Fibroblast of pulmonary artery (primary cell): Measurements from ENCODE around the gene INHA.

Experiments used
- DNase-seq: peaks from one replicate; pipeline ENCODE4 v3.0.0-alpha.2; 2010; ENCODE audit warnings: low read depth
- H3K4me3 ChIP-seq: replicated peaks from 2 replicates; pipeline ENCODE4 v1.5.1; 2011; ENCODE audit warnings: low read depth, mild to moderate bottlenecking, control low read depth, low read length, moderate library complexity
- TF ChIP-seq, protein P1 (sequence below): IDR thresholded peaks from 2 replicates; pipeline ENCODE4 v1.5.1; 2011; ENCODE audit warnings: mild to moderate bottlenecking, control low read depth, low read length, inconsistent platforms; ENCODE audit errors: missing control alignments

Gene INHA

DNA sequence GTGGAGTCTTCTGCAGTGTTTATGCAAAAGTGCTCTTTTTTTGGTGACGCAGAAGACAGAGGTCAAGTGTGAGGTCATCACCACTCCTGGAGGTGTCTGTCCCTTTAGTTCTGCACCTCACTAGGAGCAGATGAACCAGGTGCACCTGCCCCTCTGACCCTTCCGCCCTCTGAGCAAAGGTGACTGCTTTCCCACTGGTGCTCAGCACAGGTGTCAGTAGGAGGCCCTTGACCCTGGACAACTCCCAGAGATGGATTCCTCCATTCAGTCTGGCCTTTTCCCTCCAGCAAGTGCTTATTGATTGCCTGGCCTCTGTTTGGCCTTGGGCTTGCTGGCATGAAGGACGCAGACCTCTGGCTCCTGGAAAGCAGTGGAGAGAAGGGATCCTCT lies 46.6 kb downstream of the INHA start:
- TF ChIP-seq, protein P1, sequence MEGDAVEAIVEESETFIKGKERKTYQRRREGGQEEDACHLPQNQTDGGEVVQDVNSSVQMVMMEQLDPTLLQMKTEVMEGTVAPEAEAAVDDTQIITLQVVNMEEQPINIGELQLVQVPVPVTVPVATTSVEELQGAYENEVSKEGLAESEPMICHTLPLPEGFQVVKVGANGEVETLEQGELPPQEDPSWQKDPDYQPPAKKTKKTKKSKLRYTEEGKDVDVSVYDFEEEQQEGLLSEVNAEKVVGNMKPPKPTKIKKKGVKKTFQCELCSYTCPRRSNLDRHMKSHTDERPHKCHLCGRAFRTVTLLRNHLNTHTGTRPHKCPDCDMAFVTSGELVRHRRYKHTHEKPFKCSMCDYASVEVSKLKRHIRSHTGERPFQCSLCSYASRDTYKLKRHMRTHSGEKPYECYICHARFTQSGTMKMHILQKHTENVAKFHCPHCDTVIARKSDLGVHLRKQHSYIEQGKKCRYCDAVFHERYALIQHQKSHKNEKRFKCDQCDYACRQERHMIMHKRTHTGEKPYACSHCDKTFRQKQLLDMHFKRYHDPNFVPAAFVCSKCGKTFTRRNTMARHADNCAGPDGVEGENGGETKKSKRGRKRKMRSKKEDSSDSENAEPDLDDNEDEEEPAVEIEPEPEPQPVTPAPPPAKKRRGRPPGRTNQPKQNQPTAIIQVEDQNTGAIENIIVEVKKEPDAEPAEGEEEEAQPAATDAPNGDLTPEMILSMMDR, result no peak
- no peak for DNase-seq
- H3K4me3 ChIP-seq, result no peak overlapping the region

DNA sequence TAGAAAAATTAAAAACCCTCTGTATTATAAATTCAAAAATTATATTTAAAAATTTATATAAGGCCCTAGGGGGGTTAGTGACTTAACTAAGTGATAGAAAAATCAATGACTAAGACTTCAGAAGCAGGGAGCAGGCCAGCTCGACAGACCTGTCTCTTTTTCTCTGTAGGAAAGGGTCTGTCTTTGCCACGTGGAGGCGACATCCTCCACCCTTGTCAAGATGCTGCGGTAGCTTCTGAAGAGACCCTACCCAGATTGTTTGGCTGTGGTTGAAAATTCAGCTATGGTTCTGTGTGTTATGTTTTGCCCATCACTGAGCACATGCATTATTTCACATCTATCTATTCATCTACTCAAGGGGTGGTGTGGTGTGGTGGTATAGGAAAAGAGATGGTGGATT lies 47.1 kb downstream of the INHA start:
- TF ChIP-seq, protein P1, result no peak
- no peak for DNase-seq
- no peak overlapping the region for H3K4me3 ChIP-seq

DNA sequence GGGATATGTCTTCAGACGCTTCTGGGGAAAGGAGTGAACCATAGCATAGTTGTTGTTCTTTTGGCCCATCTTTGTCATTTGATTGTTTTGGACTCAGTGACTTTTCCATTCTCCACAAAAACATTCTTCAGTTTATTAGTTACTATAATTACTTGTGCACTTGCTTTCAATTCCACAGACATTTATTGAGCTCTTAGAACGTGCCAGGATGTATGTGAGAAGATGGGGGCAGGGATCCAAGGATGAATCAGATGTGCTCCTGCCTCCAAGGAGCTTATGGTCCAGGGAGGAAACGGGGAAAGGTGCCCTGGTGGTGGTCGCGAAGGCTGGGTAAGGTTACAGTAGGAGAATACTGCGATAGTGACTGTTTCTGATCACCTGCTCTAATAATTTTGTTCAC lies 48.4 kb downstream of the INHA start:
- TF ChIP-seq, protein P1, result no peak
- no peak overlapping the region for H3K4me3 ChIP-seq
- DNase-seq, result no peak

DNA sequence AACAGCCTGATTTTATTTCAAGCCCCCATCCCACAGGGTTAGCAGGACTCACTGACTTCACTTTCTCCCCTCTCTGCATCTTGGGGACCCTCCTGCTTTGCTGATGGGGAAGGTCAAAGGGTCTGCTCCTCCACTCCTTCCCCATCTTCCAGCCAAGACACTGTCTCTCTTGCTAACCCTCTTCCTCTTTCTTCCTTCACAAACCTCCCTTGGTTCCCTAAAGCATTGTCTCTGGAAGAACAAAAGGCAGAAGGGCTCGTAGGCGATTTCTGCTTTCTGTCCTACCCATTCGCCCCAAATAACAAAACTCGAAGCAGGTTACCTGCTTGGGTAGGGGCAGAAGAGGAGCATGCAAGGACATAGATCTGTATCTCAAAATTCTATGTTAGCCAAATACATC lies 49.8 kb downstream of the INHA start:
- no peak for DNase-seq
- TF ChIP-seq, protein P1, result no peak
- H3K4me3 ChIP-seq, result no peak overlapping the region

DNA sequence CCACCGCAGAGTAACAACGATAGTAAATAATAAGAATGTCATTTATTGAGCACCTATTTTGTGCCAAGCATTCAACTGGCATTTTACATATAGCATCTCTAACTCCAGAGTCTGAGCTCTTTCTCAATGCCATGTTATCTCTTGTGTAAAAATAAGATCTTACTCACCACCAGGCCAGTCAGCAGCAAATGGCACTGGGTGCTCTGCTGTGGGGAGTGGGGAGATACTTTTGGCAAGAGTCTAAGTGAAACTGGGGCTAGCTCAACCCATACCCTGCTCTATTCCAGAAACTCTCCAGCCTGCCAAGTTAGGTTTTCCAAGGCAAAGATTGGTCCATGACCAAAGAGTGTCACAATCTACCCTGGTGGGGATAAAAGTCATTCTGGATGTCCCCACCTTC lies 50.4 kb downstream of the INHA start:
- H3K4me3 ChIP-seq, result no peak overlapping the region
- TF ChIP-seq, protein P1, result no peak
- DNase-seq, result no peak

DNA sequence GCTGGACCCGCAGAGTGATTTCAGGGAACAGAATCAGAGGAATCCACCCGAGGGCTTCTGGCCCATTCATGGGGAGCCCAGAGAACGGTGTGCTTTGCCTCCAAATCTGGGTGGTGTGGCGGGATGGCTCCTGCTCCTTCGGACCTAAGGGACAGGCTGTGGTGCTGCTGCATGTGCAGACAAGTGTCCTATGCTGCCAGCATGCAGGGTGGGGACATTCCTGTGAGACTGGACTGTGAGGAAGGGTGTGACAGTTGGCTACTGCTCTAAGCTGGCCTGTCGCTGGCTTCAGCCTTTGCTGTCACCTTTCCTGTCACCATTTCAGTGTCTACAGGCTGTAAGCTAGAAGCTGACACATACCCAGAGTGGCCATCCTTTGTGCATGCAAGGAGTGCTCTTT lies 52.5 kb downstream of the INHA start:
- TF ChIP-seq, protein P1, result no peak
- DNase-seq, result no peak
- no peak overlapping the region for H3K4me3 ChIP-seq

DNA sequence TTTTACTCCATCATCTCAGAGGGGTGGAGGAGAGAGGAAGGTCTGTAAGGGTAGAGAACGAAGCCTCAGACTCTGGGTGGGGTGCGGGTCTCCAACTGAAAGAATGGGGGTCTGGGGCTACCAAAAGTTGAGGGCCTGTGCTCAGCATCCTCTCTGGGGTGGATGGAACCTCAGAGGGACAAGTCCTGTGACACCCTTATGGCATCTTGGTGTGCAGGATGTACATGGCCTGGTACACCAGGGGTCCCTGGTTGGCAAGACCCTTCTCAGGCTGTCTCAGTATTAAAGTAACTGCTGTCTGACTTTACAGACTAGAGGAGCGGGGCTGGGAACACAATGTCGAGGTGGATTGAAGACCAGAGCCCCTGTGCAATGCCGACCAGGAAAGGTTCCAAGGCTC lies 53.1 kb downstream of the INHA start:
- H3K4me3 ChIP-seq, result no peak overlapping the region
- DNase-seq, result no peak
- TF ChIP-seq, protein P1, result no peak
